Immature natural killer cell (primary cell): ENCODE measurements around the gene FXYD4. TPM values are rescaled to one million over a fixed set of nuclear protein-coding genes. Genes with fewer than 3 reads are reported as not detected.
A peak's percentile ranks its signal among the peaks of the same experiment; 100 is the strongest.
"Not testable (repeated sequence)": the region's sequence is repeated elsewhere in the genome, so short reads cannot be mapped to it uniquely, and the experiment has no call there.

Source experiments
- DNase-seq, 3 donors: peaks; one replicate each; pipeline ENCODE4 v3.0.0; 2022; ENCODE audit warnings: mixed read lengths in 1 of 3
- H3K27ac Mint-ChIP-seq, 6 donors: one replicate each; pipeline ENCODE4 v1.8.0; 2020; ENCODE audit warnings: mixed read lengths in 6 of 6, mild to moderate bottlenecking in 5 of 6, inconsistent platforms in 4 of 6, moderate library complexity in 3 of 6
- H3K27me3 Mint-ChIP-seq, 3 donors: one replicate each; pipeline ENCODE4 v1.8.0; 2020 to 2021; ENCODE audit warnings: low read depth in 3 of 3, mild to moderate bottlenecking in 3 of 3, mixed read lengths in 3 of 3, moderate library complexity in 3 of 3, inconsistent platforms in 1 of 3
- H3K36me3 Mint-ChIP-seq, 3 donors: one replicate each; pipeline ENCODE4 v1.8.0; 2020; ENCODE audit warnings: mixed read lengths in 3 of 3, inconsistent platforms in 2 of 3, mild to moderate bottlenecking in 2 of 3
- H3K4me1 Mint-ChIP-seq, 2 donors: one replicate each; pipeline ENCODE4 v1.8.0; 2020; ENCODE audit warnings: inconsistent platforms in 2 of 2, mild to moderate bottlenecking in 2 of 2, mixed read lengths in 2 of 2, moderate library complexity in 1 of 2
- H3K4me3 Mint-ChIP-seq, 5 donors: one replicate each; pipeline ENCODE4 v1.8.0; 2020; ENCODE audit warnings: mild to moderate bottlenecking in 5 of 5, mixed read lengths in 5 of 5, inconsistent platforms in 3 of 5, moderate library complexity in 3 of 5
- H3K9me3 Mint-ChIP-seq, 6 donors: one replicate each; pipeline ENCODE4 v1.8.0; 2020; ENCODE audit warnings: mild to moderate bottlenecking in 6 of 6, mixed read lengths in 6 of 6, inconsistent platforms in 4 of 6, moderate library complexity in 3 of 6
- polyA plus RNA-seq, 3 donors: library from polyadenylated mRNA; unstranded; fragments of 300-500 nt; fragmentation: Illumina TruSeq; gene quantifications; one replicate each; pipeline ENCODE4 v1.2.3, GENCODE V29; 2021

FXYD4 gene
- polyA plus RNA-seq, 3 donors from 2014 or later: not detected

- peaks cover 41 to 64% of the 10 kb centered on the region in 2 donors for H3K4me1 Mint-ChIP-seq
- H3K9me3 Mint-ChIP-seq: no peaks in the 10 kb centered on the region
- no peak for DNase-seq
- peaks cover 10 to 35% (median 34%) of the 10 kb centered on the region in 3 donors for H3K36me3 Mint-ChIP-seq
- peak overlapping the region; percentile 62 to 92 (median 75) for H3K27ac Mint-ChIP-seq
- H3K27me3 Mint-ChIP-seq: peaks cover 3 to 4% (median 3%) of the 10 kb centered on the region in 3 donors
- H3K4me3 Mint-ChIP-seq: no peak overlapping the region
Observed at GRCh38 chr10:43386981-43387677, 15.7 kb downstream of the FXYD4 start.

- Mint-ChIP-seq H3K27me3 (peaks cover 3 to 6% (median 3%) of the 10 kb centered on the region in 3 donors), H3K9me3 (no peaks in the 10 kb centered on the region), H3K27ac (peak overlapping the region; percentile 62 to 92 (median 75)), H3K4me3 (no peak overlapping the region), H3K36me3 (peaks cover 10 to 38% (median 38%) of the 10 kb centered on the region in 3 donors), H3K4me1 (peaks cover 44 to 69% of the 10 kb centered on the region in 2 donors)
- no peak for DNase-seq
Observed at GRCh38 chr10:43387678-43388032, 16.2 kb downstream of the FXYD4 start.

GRCh38 chr10:43389867-43390266, 18.4 kb downstream of the FXYD4 start:
- Mint-ChIP-seq H3K36me3 (peaks cover 19 to 49% (median 49%) of the 10 kb centered on the region in 3 donors), H3K4me3 (no peak overlapping the region)

GRCh38 chr10:43390333-43390732, 18.9 kb downstream of the FXYD4 start:
- peak overlapping the region in 1 of 5 donors; percentile 1 for H3K4me3 Mint-ChIP-seq
- H3K4me1 Mint-ChIP-seq: peaks cover 62 to 86% of the 10 kb centered on the region in 2 donors
- peak overlapping the region; percentile 32 to 92 (median 72) for H3K27ac Mint-ChIP-seq
- H3K9me3 Mint-ChIP-seq: no peaks in the 10 kb centered on the region
- H3K27me3 Mint-ChIP-seq: peaks cover 3 to 6% (median 4%) of the 10 kb centered on the region in 3 donors
- peaks cover 19 to 49% (median 49%) of the 10 kb centered on the region in 3 donors for H3K36me3 Mint-ChIP-seq
- DNase-seq: no peak

More at GRCh38 chr10:43389867-43390266, 18.4 kb downstream of the FXYD4 start:
- Mint-ChIP-seq H3K9me3 (no peaks in the 10 kb centered on the region), H3K4me1 (peaks cover 57 to 82% of the 10 kb centered on the region in 2 donors), H3K27ac (peak overlapping the region; percentile 29 to 92 (median 77)), H3K27me3 (peaks cover 3 to 6% (median 3%) of the 10 kb centered on the region in 3 donors)
- no peak for DNase-seq

GRCh38 chr10:43390759-43391158, 19.3 kb downstream of the FXYD4 start:
- Mint-ChIP-seq H3K4me3 (no peak overlapping the region), H3K4me1 (peaks cover 65 to 87% of the 10 kb centered on the region in 2 donors), H3K27me3 (peaks cover 3 to 9% (median 8%) of the 10 kb centered on the region in 3 donors), H3K36me3 (peaks cover 19 to 49% (median 49%) of the 10 kb centered on the region in 3 donors), H3K9me3 (no peaks in the 10 kb centered on the region), H3K27ac (peak overlapping the region; percentile 38 to 92 (median 72))
- DNase-seq: peak; percentile 40 to 49 (median 44)

- H3K27me3 Mint-ChIP-seq: peaks cover 6 to 17% (median 16%) of the 10 kb centered on the region in 3 donors
- H3K4me1 Mint-ChIP-seq: peaks cover 71 to 89% of the 10 kb centered on the region in 2 donors
- peaks cover 15 to 47% (median 47%) of the 10 kb centered on the region in 3 donors for H3K36me3 Mint-ChIP-seq
- H3K9me3 Mint-ChIP-seq: no peaks in the 10 kb centered on the region
- no peak overlapping the region for H3K4me3 Mint-ChIP-seq
- peak overlapping the region; percentile 24 to 92 (median 70) for H3K27ac Mint-ChIP-seq
- DNase-seq: no peak
Observed at GRCh38 chr10:43391496-43391895, 20.1 kb downstream of the FXYD4 start.

- peak overlapping the region; percentile 24 to 90 (median 76) for H3K27ac Mint-ChIP-seq
- peaks cover 64 to 86% of the 10 kb centered on the region in 2 donors for H3K4me1 Mint-ChIP-seq
- H3K36me3 Mint-ChIP-seq: peaks cover 17 to 35% (median 35%) of the 10 kb centered on the region in 3 donors
- no peaks in the 10 kb centered on the region for H3K9me3 Mint-ChIP-seq
- peaks cover 9 to 26% (median 22%) of the 10 kb centered on the region in 3 donors for H3K27me3 Mint-ChIP-seq
- no peak for DNase-seq
- peak overlapping the region in 1 of 5 donors; percentile 7 for H3K4me3 Mint-ChIP-seq
Observed at GRCh38 chr10:43392748-43393147, 21.3 kb downstream of the FXYD4 start.

- not testable (repeated sequence) for DNase-seq, H3K4me3 Mint-ChIP-seq, H3K9me3 Mint-ChIP-seq
- Mint-ChIP-seq H3K27me3 (peaks cover 12 to 30% (median 22%) of the 10 kb centered on the region in 3 donors), H3K4me1 (peaks cover 64 to 86% of the 10 kb centered on the region in 2 donors), H3K27ac (peak overlapping the region; percentile 24 to 90 (median 76)), H3K36me3 (peaks cover 17 to 34% (median 30%) of the 10 kb centered on the region in 3 donors)
Observed at GRCh38 chr10:43393186-43393585, 21.8 kb downstream of the FXYD4 start.

GRCh38 chr10:43393606-43394360, 22.3 kb downstream of the FXYD4 start:
- H3K36me3 Mint-ChIP-seq: peaks cover 13 to 29% (median 25%) of the 10 kb centered on the region in 3 donors
- no peak for DNase-seq
- peaks cover 64 to 84% of the 10 kb centered on the region in 2 donors for H3K4me1 Mint-ChIP-seq
- H3K27me3 Mint-ChIP-seq: peaks cover 12 to 31% (median 19%) of the 10 kb centered on the region in 3 donors
- no peaks in the 10 kb centered on the region for H3K9me3 Mint-ChIP-seq
- H3K4me3 Mint-ChIP-seq: no peak overlapping the region
- peak overlapping the region; percentile 18 to 95 (median 85) for H3K27ac Mint-ChIP-seq

- H3K27ac Mint-ChIP-seq: peak overlapping the region; percentile 18 to 96 (median 91)
- peaks cover 70 to 85% of the 10 kb centered on the region in 2 donors for H3K4me1 Mint-ChIP-seq
- H3K36me3 Mint-ChIP-seq: peaks cover 13 to 25% (median 25%) of the 10 kb centered on the region in 3 donors
- peak overlapping the region; percentile 24 to 94 (median 87) for H3K4me3 Mint-ChIP-seq
- peaks cover 12 to 34% (median 20%) of the 10 kb centered on the region in 3 donors for H3K27me3 Mint-ChIP-seq
- no peaks in the 10 kb centered on the region for H3K9me3 Mint-ChIP-seq
- no peak for DNase-seq
Observed at GRCh38 chr10:43394868-43395267, 23.4 kb downstream of the FXYD4 start.

- peak overlapping the region; percentile 86 to 94 (median 87) for H3K4me3 Mint-ChIP-seq
- H3K4me1 Mint-ChIP-seq: peaks cover 72 to 85% of the 10 kb centered on the region in 2 donors
- H3K27ac Mint-ChIP-seq: peak overlapping the region; percentile 18 to 96 (median 91)
- peaks cover 13 to 25% (median 20%) of the 10 kb centered on the region in 3 donors for H3K36me3 Mint-ChIP-seq
- peaks cover 12 to 34% (median 20%) of the 10 kb centered on the region in 3 donors for H3K27me3 Mint-ChIP-seq
- H3K9me3 Mint-ChIP-seq: no peaks in the 10 kb centered on the region
- DNase-seq: peak; percentile 23 to 46 (median 40)
Observed at GRCh38 chr10:43395571-43396060, 24.2 kb downstream of the FXYD4 start.

GRCh38 chr10:43396061-43396927, 24.9 kb downstream of the FXYD4 start:
- Mint-ChIP-seq H3K9me3 (no peaks in the 10 kb centered on the region), H3K36me3 (peaks cover 13 to 25% (median 22%) of the 10 kb centered on the region in 3 donors), H3K4me1 (peaks cover 77 to 88% of the 10 kb centered on the region in 2 donors), H3K27ac (peak overlapping the region; percentile 18 to 96 (median 91)), H3K4me3 (peak overlapping the region; percentile 86 to 94 (median 88)), H3K27me3 (peaks cover 9 to 34% (median 20%) of the 10 kb centered on the region in 3 donors)
- DNase-seq: peak; percentile 66 to 69 (median 68)
